NCI-H128 (cell line): ENCODE measurements around the gene BUB3.
"Not testable (repeated sequence)": the region's sequence is repeated elsewhere in the genome, so short reads cannot be mapped to it uniquely, and the experiment has no call there.

Experiments used
- DNase-seq: peaks from one replicate; lab custom pipeline; 2025; ENCODE audit not compliant: unreplicated experiment; lab: John Stamatoyannopoulos, UW

Gene BUB3

GRCh38 chr10:123153486-123154091 is 613 bp upstream of the BUB3 start:
- no peak for DNase-seq

- no peak for DNase-seq
Measured at GRCh38 chr10:123154711-123155505, 706 bp downstream of the BUB3 start.

DNA sequence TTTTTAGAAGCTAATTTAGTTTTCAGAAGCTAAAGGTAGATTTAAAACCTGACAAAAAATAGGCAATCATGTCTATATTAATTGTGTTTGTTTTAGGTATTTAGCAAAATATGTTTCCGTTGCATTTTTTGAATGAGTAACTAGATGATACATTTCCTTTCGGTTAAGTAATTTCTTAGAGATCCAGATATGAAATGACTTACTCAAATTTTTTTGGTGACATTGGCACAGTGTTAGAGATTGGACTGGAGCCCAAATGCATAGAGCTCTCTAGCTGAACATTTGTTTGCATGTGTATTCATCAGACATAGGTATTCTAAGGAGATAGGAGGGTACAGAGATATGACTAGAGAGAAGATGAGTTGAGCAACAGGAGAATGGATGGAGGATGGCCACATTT is 1.9 kb downstream of the BUB3 start:
- DNase-seq: no peak

- no peak for DNase-seq
Measured at GRCh38 chr10:123157210-123157609, 3.0 kb downstream of the BUB3 start.

GRCh38 chr10:123158682-123159081 is 4.5 kb downstream of the BUB3 start:
- no peak for DNase-seq

- DNase-seq: no peak
Measured at GRCh38 chr10:123160311-123160980, 6.2 kb downstream of the BUB3 start.

- DNase-seq: no peak
Measured at GRCh38 chr10:123164319-123164718, 10.1 kb downstream of the BUB3 start.

DNA sequence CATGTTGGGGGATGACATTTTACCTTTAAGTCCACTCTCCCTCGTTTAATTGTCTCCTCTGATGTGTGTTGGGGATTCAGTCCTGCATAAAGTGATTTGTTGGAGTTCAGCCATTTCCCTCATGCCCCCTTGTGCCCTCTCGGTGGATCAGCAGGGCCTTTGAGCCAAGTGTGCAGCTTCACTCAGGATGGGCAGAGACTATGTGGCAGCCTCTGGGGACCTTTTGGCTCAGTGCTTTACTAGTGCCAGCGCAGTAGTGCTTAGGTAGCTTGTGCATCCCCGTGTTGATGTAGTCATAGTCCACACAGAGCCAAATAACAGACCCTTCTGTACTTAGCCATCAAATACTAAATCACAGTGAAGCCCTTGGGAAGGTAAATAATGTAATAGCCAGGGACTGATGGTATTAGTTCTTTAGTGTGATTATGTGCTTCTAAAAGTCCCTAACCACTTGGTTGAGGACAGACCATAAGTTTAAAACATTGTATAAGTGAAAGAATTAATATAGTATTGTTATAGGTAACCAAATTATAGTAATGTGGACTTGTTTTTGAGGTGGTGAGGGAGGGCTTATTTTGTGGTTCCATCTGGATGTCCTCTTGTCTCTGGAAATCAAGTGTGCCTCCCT is 11.4 kb downstream of the BUB3 start:
- no peak for DNase-seq

DNA sequence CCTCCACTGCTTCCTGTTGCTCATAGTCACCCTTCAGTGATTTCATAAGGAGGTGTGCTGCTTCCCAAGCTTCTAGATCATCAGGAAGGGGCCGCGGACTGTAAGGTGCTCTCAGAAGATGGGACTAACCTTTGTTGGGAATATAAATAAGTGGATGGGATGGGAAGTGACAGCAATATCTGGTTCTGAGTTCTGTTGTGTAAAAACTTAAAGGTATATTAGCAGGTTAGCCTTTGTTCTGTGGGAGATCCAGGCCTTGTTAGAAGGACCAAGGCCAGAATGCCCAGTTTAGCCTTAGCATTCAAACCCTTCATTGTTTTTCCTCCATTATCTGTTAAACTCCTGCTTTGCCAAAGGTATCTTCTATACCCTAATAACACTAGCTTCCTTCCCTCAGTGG is 12.4 kb downstream of the BUB3 start:
- DNase-seq: no peak

GRCh38 chr10:123170961-123171360 is 16.8 kb downstream of the BUB3 start:
- DNase-seq: no peak

DNA sequence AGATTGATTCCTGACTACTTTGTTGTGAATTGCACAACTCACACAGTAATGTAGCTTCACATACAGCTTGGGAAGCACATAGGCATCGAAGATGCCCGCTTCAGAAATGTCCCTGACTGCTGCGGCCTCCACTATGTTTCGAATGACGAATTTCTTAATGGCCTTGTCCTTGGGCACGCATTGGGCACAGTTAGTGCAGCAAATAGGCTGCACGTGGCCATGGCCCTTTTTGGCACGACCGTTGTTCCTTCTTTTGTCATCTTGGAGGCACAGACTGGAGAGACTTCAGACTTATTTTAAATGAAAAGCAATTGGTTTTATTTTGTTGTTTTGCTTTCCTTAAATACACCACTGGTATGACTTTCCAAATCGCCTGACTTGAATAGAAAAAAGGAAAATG is 17.4 kb downstream of the BUB3 start:
- not testable (repeated sequence) for DNase-seq

- DNase-seq: no peak
Measured at GRCh38 chr10:123175389-123176387, 21.5 kb downstream of the BUB3 start.

GRCh38 chr10:123178390-123178789 is 24.2 kb downstream of the BUB3 start:
- not testable (repeated sequence) for DNase-seq

DNA sequence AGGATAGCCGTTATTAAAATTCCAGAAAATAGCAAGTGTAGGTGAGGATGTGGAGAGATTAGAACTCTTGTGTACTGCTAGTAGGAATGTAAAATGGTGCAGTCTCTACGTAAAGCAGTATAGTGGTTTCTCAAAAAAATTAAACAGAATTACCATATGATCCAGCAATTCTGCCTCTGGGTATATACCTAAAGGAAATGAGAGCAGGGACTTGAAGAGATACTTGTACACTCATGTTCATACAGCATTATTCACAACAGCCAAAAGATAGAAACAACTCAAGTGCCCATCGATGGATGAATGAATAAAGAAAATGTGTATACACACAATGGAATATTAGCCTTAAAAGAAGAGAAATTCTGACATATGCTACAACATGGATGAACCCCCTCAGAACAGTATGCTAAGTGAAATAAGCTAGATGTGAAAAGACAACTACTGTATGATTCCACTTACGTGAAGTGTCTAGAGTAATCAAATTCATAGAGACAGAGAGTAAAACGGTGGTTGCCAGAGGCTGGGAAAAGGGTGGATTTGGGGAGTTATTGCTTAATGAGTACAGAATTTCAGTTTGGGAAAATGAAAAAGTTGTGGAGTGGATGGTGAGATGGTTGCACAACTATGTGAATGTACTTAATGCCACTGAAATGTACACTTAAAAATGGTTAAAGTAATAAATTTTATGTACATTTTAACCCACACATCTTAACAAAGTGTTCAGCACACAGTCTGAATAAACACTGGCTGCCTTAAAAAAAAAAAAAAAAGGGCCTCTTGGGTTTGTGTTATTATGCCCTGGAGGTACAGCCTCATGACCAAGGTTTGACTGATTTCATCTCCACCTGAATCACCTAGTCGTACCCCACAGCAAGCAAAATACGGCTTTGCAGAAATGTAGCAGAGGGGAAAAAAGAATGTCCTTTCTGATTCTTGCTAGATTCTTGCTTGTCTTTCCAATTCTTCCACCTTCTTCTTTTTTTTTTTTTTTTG is 26.2 kb downstream of the BUB3 start:
- no peak for DNase-seq

DNA sequence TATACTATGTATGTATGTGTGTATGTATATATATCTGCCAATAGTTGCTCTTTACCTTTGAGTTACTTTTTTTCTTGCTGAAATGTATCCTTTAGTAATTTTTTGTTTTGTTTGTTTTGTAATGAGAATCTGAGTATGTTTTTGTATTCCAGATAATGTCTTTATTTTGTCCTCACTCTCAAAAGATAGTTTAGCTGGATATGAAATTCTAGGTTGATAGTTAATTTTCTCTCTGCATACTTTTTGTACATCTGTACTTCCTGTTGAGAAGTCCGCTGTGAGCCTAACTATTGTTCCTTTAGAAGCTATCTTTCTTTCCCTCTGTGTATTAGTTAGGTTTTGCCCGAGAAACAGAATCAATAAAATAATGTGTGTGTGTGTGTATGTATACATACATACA is 29.5 kb downstream of the BUB3 start:
- DNase-seq: no peak

DNA sequence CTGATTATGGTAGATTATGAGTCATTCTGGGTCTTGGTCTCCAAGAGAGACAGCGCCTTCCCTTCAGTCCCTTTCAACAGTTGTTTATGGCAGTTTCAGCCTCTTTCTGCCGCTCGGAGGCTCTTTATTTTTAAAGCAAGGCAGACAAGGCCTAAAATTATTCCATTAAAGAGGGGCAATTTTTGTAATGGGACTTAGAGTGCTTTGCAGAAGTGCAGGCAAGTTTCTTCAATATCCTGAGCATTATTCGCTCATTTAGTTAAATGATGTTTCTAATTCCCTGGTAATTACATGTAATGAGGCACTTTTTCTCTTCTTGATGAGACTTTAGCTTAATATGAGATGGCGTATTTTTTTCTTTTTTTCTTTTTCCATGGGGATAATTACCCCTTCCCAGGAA is 33.6 kb downstream of the BUB3 start:
- DNase-seq: no peak

DNA sequence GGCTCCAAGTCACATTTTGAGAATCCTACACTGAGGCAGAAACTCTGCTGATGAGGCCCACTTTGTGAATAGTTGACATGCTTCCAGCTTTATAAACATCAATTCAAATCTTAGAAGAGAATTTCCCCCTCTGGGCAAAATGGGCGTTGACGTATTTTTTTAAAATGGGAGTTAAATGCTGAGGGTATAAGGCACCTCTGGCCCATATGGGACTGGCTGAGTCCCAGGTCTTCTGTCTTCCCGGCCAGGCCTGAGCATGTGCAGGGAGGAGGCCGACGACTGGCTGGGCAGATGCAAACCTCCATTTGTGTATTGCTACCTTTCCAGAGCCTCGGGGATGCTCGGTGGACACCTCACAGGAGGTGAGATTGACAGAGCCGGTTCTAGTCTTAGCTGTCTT is 37.7 kb downstream of the BUB3 start:
- no peak for DNase-seq

- no peak for DNase-seq
Measured at GRCh38 chr10:123194056-123194455, 39.9 kb downstream of the BUB3 start.

DNA sequence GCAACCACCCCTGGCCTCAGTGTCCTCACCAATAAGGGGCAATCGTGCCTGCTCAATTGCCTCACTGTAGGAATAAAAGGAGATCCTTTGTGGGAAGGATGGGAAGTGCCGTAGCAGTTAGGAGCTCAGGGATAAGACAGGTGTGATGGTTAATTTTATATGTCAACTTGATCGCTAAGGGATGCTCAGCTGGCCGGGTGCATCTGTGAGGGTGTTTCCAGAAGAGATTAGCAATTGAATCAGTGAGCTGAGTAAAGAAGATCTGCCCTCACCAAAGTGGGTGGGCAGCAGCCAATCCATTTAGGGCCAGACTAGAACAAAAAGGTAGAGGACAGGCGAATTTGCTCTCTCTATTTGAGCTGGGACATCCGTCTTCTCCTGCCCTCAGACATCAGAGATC is 46.3 kb downstream of the BUB3 start:
- no peak for DNase-seq
